Stimulated activated CD4-positive, alpha-beta T cell treated with anti-CD3 and anti-CD28 coated beads, Interleukin-2, amount 100 ng/mL, for 24 hours (primary cell): ENCODE data around the gene ITFG1.
"Not testable (repeated sequence)": the region's sequence is repeated elsewhere in the genome, so short reads cannot be mapped to it uniquely, and the experiment has no call there.

Experiments
- DNase-seq, 2 donors: peaks; one replicate each; pipeline ENCODE4 v3.0.0-alpha.2; 2020

The ITFG1 gene

GRCh38 chr16:47473004-47473403 lies 12.1 kb upstream of the ITFG1 start:
- DNase-seq, result not testable (repeated sequence)

DNA sequence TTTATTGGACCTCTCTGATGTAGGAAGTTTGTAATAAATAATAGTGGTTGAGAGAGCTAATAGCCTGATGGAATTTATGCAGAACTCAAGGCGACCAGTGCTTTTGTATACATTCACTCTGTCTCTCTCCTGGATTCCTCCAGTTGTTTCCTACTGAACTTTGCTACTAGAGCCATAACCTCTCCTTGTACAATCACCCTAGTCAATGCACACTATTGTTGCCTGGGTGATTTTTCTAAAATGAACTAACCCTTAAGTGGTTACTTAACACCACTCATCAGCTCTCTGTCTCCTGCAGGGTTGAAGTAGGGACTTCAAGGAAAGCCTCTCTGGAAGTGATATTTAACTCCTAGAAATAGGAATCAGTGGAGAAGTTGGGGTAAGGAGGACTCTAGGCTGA lies 9.9 kb upstream of the ITFG1 start:
- no peak for DNase-seq

- no peak for DNase-seq
These were observed 9.3 kb upstream of the ITFG1 start for GRCh38 chr16:47470211-47470610.

- no peak for DNase-seq
These were observed 8.4 kb upstream of the ITFG1 start for GRCh38 chr16:47469227-47469626.

DNA sequence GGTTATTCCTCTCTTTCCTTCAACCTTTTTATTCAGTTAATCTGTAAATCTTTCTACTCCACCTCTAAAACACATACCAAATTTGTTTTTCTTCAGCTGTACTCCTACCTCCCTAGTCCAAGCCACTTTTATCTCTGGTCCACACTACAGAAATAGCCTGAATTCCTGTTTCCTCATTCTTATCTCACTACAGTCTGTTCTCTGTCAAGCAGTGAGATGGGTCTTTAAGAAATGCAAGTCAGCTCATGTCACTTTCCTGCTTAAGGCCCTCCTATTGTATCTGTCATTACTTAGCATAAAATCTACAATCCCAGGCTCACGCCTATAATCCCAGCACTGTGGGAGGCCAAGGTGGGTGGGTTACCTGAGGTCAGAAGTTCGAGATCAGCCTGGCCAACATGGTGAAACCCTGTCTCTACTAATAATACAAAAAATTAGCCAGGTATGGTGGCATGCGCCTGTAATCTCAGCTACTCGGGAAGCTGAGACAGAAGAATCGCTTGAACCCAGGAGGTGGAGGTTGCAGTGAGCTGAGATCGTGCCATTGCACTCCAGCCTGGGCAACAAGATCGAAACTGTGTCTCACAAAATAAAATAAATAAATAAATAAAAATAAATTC lies 7.3 kb upstream of the ITFG1 start:
- not testable (repeated sequence) for DNase-seq

GRCh38 chr16:47467501-47467900 lies 6.6 kb upstream of the ITFG1 start:
- no peak for DNase-seq

GRCh38 chr16:47465919-47466630 lies 5.2 kb upstream of the ITFG1 start:
- DNase-seq, result no peak

DNA sequence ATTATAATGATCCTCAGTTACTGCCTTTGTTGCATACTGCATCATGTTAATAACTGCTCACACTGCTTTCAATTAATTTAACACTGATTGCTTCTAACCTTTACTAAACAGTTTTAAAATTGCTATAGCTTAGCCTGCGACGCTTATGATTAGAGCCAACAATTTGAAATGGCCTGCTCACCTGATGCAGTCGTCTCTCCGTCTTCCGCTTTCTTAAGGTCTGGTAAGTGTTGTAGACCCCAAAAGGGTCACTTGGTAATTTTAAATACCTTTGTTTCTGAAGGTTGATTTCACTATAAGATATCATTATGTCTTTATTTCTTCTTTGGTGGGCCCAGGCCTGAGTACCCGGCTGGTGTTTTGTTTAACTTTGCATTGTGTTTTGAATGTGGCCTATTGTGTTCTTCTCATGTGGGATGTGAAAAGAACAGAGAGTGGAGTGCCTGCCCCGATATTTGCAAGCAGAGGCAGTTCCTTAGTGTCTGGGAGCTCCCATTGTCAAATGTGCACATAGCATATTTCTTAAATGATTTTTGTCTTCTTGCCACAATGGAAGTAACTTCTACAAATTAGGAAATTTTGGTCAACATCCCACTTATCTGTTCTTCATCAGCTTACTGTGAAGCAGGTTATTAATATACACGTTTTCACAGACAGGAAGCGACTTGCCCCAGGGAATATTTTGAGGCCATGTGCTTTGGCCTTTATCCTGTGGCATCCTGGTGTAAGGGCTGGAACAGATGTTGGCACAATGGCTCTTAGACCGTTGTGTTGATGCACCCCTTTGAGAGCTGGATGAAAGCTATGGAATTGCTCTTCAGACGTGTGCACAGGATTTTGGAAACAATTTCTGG lies 3.1 kb upstream of the ITFG1 start:
- no peak for DNase-seq

DNA sequence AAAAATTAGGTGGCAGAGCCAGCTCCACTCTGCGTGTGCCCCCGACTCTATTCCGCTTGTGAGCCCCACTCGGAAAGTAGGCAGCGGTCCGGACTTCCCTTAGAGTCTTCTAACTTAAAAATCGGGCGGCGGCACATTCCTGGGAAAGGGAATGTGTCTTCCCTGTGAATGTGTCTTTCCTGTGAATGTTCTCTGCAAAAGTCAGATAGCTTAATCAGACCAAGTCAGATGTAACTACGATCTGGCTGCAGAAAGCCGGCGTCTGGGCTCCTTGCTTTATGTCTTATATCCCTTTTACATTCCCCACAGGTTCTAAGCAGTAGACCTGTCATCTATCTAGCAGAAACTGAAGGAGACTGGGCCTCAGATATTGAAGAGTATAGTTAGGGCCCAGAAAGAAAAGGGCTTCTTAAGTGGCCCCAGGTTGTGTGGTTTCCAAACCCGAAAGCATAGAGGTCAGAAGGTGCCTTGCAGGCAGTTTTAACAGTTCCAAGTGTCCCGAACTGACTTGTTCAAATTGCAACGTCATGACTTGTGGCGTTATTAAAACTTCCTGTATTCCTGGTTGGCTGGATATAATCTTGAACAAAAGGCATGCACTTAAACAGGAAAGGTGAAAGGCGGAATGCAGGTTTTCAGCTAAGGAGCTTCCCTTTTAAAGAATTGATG lies 869 bp upstream of the ITFG1 start:
- no peak for DNase-seq

DNA sequence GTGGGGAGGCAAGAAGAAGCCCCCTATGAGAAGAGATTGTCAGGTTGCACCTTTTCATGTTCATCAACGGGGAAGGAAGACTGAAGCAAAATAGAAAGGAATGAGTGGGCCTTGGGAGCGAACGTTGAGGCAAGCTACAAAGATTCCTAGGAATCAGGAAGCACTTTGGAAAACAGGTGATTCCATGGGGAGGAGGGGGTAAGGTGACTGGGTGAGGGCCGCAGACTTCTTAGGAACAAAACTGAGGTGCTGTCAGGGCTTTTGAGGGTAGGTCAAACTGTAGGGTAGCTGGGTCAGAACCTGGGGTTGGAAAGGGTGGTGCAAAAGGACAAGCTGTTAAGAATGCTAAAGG lies 528 bp downstream of the ITFG1 start:
- no peak for DNase-seq

GRCh38 chr16:47459603-47460002 lies 1.3 kb downstream of the ITFG1 start:
- no peak for DNase-seq

GRCh38 chr16:47458331-47458730 lies 2.5 kb downstream of the ITFG1 start:
- DNase-seq, result no peak

DNA sequence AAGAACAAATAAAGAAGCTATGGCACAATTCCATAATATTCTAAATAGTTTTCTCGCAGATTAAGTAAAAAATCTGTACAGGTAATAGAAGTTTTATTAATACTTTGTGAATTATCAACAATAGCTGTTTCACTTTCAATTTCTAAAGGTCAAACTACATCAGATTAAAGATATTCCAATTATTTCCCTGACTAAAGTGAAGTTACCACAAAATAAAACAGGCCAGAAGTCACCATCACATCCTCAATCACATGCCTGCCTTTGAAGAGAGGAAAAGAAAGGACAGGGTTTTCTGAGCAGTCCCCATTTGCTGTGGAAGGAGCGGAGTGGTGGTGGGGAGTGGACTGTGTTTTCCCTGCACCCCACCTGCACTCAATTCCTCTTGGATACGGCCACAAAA lies 11.1 kb downstream of the ITFG1 start:
- no peak for DNase-seq

GRCh38 chr16:47448830-47449575 lies 11.9 kb downstream of the ITFG1 start:
- DNase-seq, result no peak

DNA sequence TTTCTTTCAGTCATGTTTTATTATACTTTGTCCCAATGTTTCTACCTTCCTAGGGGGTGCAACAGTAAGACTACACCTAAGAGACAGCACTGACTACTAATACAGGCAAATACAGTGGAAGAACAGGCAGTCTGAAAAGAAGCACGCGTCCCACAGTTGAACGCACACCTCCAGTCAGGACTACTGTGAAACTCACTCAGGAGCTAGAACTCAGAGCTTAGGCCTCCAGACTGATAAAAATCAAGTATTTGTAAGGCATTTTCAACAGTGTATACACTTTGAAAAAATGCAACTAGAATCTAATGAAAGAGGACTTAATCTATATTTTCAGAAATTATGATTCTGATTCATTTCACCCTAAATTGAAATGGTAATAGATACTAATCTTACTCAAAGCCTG lies 14.4 kb downstream of the ITFG1 start:
- no peak for DNase-seq

- not testable (repeated sequence) for DNase-seq
These were observed 18.0 kb downstream of the ITFG1 start for GRCh38 chr16:47442884-47443283.

- not testable (repeated sequence) for DNase-seq
These were observed 20.8 kb downstream of the ITFG1 start for GRCh38 chr16:47440066-47440465.

- not testable (repeated sequence) for DNase-seq
These were observed 26.6 kb downstream of the ITFG1 start for GRCh38 chr16:47434274-47434673.

GRCh38 chr16:47431960-47432359 lies 28.9 kb downstream of the ITFG1 start:
- DNase-seq, result no peak

- DNase-seq, result no peak
These were observed 34.1 kb downstream of the ITFG1 start for GRCh38 chr16:47426806-47427205.

DNA sequence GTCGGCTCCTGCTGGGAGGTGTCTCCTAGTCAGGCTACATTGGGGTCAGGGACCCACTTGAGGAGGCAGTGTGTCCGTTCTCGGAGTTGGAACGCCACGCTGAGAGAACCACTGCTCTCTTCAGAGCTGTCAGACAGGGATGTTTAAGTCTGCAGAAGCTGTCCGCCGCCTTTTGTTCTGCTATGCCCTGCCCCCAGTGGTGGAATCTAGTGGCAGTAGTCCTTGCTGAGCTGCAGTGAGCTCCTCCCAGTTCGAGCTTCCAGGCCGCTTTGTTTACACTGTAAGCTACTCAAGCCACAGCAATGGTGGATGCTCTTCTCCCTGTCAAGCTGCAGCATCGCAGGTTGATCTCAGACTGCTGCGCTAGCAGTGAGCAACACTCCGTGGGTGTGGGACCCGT lies 36.0 kb downstream of the ITFG1 start:
- DNase-seq, result no peak

DNA sequence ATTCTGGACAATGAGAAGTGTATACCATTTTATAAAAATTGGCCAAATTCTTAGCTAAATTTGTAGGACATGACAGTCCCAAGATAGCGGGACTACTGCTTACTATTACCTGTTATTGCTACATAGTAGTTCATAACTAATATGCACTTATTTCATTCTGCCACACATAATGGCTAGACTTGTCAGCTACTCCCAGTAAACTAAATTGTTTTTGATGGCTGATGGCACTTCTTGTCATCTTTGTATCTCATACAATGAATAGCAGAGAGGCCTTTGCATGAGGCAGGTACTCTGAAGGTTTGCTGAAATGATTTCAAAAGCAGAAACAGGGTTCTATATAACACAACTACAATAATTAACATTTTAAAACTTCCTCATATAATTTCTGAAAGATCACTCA lies 44.0 kb downstream of the ITFG1 start:
- no peak for DNase-seq

GRCh38 chr16:47413041-47413440 lies 47.8 kb downstream of the ITFG1 start:
- DNase-seq, result no peak
